Fibroblast of lung (primary cell): ENCODE results near the gene TNFSF9.

ENCODE experiments used
- EZH2 ChIP-seq: IDR thresholded peaks from 2 replicates; pipeline ENCODE4 v1.5.1; 2012; ENCODE audit warnings: low read length, control low read depth, mild to moderate bottlenecking; ENCODE audit errors: missing control alignments
- TF ChIP-seq, protein P1 (sequence below), 2 donors: IDR thresholded peaks in 1 of 2; conservative IDR thresholded peaks in 1 of 2; 1 replicate in 1 of 2; 2 replicates in 1 of 2; pipeline ENCODE4 v1.5.1; 2011 to 2012; ENCODE audit warnings: low read length in 2 of 2, control low read depth in 1 of 2, inconsistent platforms in 1 of 2, low read depth in 1 of 2, mild to moderate bottlenecking in 1 of 2

DNA sequence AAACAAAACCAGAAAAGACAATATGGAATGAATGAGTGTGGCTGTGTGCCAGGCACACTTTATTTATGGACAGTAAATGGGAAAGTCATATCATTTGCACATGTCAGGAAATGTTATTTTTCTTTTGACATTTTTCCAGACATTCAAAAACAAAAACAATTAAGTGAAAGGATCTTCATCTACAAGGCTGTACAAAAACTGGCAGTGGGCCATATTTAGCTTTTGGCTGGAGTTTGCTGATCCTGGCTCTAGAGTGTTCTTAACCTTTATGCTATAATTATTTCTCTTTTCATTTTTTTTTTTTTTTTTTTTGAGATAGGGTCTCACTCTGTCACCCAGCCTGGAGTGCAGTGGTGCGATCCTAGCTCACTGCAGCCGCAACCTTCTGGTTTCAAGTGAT, 6.5 kb upstream of the TNFSF9 start:
- TF ChIP-seq, protein P1, sequence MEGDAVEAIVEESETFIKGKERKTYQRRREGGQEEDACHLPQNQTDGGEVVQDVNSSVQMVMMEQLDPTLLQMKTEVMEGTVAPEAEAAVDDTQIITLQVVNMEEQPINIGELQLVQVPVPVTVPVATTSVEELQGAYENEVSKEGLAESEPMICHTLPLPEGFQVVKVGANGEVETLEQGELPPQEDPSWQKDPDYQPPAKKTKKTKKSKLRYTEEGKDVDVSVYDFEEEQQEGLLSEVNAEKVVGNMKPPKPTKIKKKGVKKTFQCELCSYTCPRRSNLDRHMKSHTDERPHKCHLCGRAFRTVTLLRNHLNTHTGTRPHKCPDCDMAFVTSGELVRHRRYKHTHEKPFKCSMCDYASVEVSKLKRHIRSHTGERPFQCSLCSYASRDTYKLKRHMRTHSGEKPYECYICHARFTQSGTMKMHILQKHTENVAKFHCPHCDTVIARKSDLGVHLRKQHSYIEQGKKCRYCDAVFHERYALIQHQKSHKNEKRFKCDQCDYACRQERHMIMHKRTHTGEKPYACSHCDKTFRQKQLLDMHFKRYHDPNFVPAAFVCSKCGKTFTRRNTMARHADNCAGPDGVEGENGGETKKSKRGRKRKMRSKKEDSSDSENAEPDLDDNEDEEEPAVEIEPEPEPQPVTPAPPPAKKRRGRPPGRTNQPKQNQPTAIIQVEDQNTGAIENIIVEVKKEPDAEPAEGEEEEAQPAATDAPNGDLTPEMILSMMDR (conservative IDR thresholded peaks at IDR 0.05 in 1 of 2, IDR thresholded peaks at IDR 0.05 in 1 of 2; ENCODE audit: low read depth in 1 of 2, low read length in 2 of 2) = no peak
- no peak for TF ChIP-seq EZH2
